Stromal cell of bone marrow (primary cell): Measurements from ENCODE around the gene KDM7A.
"Not testable (repeated sequence)": the region's sequence is repeated elsewhere in the genome, so short reads cannot be mapped to it uniquely, and the experiment has no call there.

Experiments used
- DNase-seq: peaks from one replicate; pipeline ENCODE4 v3.0.0-alpha.2; 2012; ENCODE audit warnings: low read depth

KDM7A gene

GRCh38 chr7:140176811-140177702 lies at the start of gene KDM7A:
Gene KDM7A, minus strand, starts transcription at chr7:140176983. Its CDS starts 46 bp downstream, at chr7:140176937.
- DNase-seq, result peak; percentile 82

- no peak for DNase-seq
These were observed 48.9 kb upstream of the KDM7A start for GRCh38 chr7:140225562-140226249.

- DNase-seq, result no peak
These were observed 46.9 kb upstream of the KDM7A start for GRCh38 chr7:140223515-140224221.

GRCh38 chr7:140222814-140223213 lies 46.0 kb upstream of the KDM7A start:
- DNase-seq, result no peak

- no peak for DNase-seq
These were observed 43.1 kb upstream of the KDM7A start for GRCh38 chr7:140219672-140220524.

- DNase-seq, result no peak
These were observed 41.9 kb upstream of the KDM7A start for GRCh38 chr7:140218656-140219055.

GRCh38 chr7:140217750-140218501 lies 41.1 kb upstream of the KDM7A start:
- DNase-seq, result no peak

GRCh38 chr7:140215281-140215680 lies 38.5 kb upstream of the KDM7A start:
- DNase-seq, result no peak

GRCh38 chr7:140214075-140214684 lies 37.4 kb upstream of the KDM7A start:
- DNase-seq, result no peak

GRCh38 chr7:140213684-140214074 lies 36.9 kb upstream of the KDM7A start:
- DNase-seq, result no peak

- DNase-seq, result no peak
These were observed 35.5 kb upstream of the KDM7A start for GRCh38 chr7:140212100-140212881.

GRCh38 chr7:140211698-140212097 lies 34.9 kb upstream of the KDM7A start:
- no peak for DNase-seq

GRCh38 chr7:140209866-140210609 lies 33.3 kb upstream of the KDM7A start:
- DNase-seq, result no peak

GRCh38 chr7:140206616-140207389 lies 30.0 kb upstream of the KDM7A start:
- DNase-seq, result no peak

- no peak for DNase-seq
These were observed 28.8 kb upstream of the KDM7A start for GRCh38 chr7:140205600-140205999.

- no peak for DNase-seq
These were observed 26.8 kb upstream of the KDM7A start for GRCh38 chr7:140203556-140203955.

- DNase-seq, result not testable (repeated sequence)
These were observed 26.2 kb upstream of the KDM7A start for GRCh38 chr7:140202942-140203341.

GRCh38 chr7:140201393-140201792 lies 24.6 kb upstream of the KDM7A start:
- DNase-seq, result no peak
